Hematopoietic multipotent progenitor cell treated with erythropoietin and hydrocortisone succinate and interleukin-3 and kit ligand, for 8 days (in vitro differentiated cells): Measurements from ENCODE around the gene HDAC3.
A peak's percentile ranks its signal among the peaks of the same experiment; 100 is the strongest.
"Not testable (repeated sequence)": the region's sequence is repeated elsewhere in the genome, so short reads cannot be mapped to it uniquely, and the experiment has no call there.

Experiments
- DNase-seq: peaks from one replicate; pipeline ENCODE4 v3.0.0-alpha.2; 2015

Gene HDAC3

GRCh38 chr5:141633871-141634561 lies 2.6 kb downstream of the HDAC3 start:
- DNase-seq, result peak; percentile 67

DNA sequence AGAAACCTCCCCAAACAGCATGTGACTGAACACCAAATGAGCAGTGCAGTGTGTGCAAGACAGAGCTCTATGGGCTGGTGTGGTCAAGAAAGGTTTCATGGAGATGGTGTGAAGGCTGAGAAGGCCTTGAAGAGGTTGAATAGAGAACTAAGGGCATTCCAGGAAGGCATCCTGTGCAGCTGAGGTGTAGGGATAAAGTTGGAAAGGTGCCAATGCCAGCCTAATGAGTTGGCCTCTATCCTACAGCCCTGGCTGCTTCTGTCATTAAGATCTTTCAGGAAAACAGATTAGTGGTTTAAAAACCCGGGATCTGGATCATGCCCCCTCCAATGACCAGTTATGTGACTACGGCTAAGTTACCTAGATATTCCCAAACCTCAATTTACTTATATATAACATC lies 4.0 kb downstream of the HDAC3 start:
- DNase-seq, result no peak

DNA sequence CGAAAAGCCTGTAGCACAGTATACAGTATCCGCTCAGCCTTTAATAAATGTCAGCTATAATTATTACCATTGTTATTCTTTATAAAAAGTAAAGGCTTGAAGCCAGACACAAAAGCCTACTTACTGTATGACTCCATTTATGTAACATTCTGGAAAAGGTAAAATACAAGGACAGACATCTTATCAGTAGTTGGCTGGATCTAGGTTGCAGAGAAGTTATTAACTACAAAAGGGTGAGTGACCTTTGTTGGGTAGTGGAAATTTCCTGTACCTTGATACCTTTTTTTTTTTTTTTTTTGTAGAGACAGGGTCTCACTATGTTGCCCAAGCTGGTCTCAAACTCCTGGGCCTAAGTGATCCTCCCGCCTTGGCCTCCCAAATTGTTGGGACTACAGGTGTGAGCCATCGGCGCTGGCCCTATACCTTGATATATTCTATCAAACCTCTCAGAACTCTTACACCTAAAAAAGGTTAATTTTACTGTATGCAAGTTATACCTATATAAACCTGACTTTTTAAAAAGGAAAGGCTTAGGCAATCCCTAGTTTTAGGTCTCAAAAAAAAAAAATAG lies 6.0 kb downstream of the HDAC3 start:
- DNase-seq, result no peak

GRCh38 chr5:141628175-141628788 lies 8.4 kb downstream of the HDAC3 start:
- no peak for DNase-seq

GRCh38 chr5:141623611-141624010 lies 13.0 kb downstream of the HDAC3 start:
- no peak for DNase-seq

DNA sequence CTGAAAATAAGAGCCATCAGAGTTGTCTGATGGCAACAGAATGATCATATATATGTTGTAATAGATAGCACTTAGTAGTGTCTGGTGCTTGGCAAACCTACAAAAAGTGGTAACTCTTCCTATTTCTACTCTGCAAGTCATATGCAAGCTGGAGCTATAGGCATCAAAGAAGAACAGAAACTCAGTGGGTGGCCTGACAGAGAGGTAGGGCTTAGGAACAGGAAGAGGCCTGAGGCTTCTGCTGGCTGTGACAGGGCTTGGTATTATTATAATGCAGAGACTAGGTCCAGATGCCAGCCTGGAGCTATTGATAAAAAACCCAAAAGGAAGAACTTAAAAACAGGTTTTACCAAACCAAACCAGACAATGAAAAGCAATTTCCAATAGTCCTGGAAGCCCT lies 13.5 kb downstream of the HDAC3 start:
- no peak for DNase-seq

DNA sequence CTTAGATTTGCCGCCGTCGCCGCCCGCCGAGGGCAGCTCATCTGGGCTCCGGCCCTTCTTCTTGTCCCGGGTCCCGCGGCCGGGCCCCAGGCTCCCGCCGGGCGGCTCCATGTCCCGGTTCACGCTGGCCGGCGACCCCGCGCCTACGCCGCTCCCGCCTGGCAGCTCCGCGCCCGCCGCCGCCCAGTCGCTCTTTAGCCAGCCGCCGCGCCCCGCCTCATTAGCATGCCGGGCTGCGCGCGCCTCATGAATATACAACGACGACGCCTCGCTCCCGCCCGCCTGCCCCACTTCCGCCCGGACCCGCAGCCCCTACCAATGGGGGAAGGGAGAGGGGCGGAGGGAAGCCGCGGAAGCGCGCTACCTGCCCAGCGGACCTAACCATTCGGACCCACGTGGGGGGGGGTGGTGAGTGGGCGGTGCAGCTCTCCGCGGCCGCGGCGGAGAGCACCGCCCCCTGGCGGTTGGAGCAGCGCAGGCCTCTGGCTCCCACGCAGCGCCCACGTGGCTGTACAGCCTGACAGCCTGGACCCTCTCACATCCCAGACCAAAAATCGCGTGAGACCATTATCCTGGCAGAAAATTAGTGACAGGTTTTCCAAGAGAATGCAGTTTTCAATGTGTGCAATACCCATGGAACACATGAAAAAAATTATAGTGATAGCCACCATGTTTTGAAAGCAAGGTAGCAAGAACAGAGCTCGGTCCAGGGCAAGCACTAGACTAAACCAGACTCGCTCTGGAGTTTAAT lies 17.7 kb downstream of the HDAC3 start, which contains the start of gene DIAPH1:
TSS of gene DIAPH1 (minus strand) at position 197 of the 751 bp plus-strand sequence. CDS start at position 111, 86 bp downstream.
- peak; percentile 96 for DNase-seq

GRCh38 chr5:141618030-141618803 lies 18.4 kb downstream of the HDAC3 start:
- DNase-seq, result peak; percentile 56

DNA sequence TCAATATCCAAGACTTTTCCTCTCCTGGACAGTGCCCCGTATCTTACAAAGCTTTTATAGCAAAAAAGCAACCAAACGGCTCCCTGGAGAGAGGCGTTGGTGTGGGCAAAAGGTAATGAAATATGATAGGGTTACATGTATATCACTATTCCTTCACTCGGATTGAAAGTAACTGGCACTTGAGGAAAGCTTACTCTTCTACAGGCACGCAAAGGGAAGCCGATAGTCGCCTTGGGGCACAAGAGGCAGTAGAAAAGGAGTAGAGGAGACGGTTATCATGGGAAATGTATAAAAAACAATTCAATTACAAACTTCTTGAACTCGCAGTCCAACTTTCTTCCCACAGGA lies 19.0 kb downstream of the HDAC3 start:
- DNase-seq, result peak; percentile 36

DNA sequence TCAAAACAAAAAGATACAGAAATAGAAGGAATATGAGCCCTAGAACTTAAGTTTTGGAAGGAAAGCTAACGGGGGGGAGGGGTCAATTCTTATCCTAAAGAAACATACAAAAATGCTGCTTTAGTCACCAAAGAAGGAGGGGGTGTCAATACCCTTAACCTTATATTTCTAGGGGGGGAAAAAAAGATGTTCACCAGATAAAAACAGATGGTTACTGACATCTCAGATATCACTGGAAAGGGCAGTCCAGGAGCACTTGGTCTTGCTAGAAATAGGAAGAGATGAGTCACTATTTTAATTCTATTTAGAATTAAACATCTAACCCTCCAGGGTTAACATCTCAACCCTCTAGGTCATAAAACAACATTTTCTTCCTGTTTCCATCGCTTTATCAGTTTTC lies 19.5 kb downstream of the HDAC3 start:
- peak; percentile 80 for DNase-seq

DNA sequence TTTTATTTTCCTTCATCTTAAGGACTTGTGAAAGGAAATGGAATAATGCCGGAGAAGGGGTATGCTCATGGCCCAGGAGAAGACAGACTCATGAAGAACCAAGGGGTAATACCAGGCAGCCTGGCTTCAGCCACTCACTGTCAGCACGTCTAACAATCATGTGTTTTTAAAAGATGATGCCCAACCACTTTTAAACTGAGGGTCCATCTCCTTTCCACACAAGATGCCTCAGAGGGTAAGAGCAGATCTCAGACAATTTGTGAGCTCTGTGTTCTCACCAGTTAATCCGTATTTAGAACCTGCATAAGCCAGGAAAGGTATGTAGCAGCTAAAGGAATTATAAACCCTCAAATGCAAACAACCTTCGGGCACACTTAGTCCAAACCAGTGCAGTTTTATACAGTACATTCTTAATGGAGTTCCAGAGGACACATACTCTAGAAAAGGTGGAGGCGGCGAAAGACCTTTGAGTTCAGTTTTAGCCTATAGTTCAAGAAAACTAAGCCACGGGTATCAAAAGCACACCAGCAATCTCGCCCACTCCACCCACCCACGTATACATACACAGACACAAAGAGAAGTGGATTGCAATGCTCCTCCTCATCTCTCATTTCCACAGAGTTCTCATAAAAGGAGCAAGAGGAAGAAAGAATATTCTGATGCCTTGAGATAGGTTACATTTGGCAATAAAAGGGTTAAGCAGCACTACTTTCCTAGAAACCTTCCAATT lies 20.5 kb downstream of the HDAC3 start:
- DNase-seq, result no peak

- DNase-seq, result no peak
Measured at GRCh38 chr5:141613344-141613743, 23.3 kb downstream of the HDAC3 start.

GRCh38 chr5:141611289-141611688 lies 25.4 kb downstream of the HDAC3 start:
- no peak for DNase-seq

DNA sequence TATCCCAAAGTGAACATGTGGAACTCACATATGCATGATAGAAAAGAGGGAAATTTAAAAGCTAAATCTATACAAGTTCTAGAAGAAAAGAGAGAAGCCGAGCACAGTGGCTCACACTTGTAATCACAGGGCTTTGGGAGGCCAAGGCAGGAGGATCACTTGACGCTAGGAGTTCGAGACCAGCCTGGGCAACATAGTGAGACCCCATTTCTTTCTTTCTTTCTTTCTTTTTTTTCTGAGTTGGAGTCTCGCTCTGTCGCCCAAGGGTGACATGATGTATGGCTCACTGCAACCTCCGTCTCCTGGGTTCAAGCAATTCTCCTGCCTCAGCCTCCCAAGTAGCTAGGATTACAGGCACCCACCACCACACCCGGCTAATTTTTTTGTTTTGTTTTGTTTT lies 26.7 kb downstream of the HDAC3 start:
- DNase-seq, result not testable (repeated sequence)

DNA sequence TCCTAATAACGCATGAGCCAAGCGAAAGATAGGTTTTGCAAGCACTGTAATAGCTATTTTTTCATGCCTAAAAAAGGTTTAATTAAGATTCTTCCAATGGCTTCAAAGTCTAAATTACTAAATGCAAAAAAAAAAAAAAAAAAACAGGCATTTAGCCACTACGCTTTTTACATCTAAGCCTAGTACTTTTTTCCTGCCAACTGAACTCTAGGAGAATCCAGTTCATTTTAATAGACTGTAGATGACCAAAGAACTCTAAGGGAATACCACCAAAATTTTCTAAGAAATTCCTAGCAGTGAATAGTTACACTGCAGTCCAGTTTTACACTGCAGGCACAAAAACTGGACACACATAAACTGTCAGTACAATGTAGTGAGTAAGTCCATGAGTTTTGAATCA lies 27.6 kb downstream of the HDAC3 start:
- DNase-seq, result no peak

GRCh38 chr5:141608557-141608956 lies 28.1 kb downstream of the HDAC3 start:
- no peak for DNase-seq

DNA sequence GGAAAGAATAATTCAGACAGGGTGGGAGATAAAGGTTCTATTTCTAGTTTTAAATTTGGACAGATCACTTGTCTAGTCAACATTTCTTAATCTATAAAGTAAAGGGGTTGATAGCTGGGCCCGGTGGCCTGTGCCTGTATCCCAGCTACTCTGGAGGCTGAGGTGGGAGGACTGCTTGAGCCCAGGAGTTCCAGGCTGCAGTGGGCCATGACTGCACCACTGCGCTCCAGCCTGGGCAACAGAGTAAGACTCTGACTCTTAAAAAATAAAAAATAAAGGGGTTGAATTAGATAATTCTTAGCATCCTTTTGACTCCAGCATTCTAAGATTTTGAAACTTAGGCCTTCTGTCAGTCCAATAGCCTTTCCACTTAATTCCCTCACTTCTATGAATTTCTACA lies 28.6 kb downstream of the HDAC3 start:
- DNase-seq, result no peak

DNA sequence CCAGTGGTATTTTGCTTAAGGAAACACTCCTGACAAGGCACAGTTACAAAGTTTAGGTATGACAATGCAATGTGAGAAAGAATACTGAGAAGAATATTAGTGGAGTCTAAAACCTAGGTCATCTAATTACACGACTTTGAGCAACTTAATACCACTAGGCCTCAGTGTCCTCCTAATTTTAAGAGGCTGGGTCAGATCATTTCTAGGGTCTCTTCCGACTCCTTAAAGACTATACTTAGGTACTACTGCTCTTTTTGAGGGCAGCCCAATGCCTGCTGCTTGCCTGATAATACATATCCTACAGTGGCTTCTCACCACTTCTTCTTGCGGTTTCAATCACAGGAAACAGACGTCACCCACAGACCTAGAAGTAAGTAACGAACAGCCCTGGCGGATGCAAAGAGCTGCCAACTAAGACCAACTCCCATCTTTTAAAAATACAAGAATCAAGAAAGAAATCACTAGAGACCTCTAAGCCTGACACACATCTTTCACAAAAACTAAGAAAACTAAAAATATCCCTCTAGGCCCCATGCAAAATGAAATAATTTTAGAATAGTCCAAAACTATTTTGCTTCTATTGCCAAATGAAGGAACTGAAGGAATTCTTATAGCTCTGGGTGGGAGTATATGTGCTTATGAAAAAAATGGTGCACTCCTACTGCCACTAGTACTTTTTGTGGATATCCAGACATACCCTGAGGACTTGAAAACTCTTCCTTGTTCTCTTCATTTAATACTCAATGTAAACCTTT lies 30.9 kb downstream of the HDAC3 start:
- peak; percentile 96 for DNase-seq

DNA sequence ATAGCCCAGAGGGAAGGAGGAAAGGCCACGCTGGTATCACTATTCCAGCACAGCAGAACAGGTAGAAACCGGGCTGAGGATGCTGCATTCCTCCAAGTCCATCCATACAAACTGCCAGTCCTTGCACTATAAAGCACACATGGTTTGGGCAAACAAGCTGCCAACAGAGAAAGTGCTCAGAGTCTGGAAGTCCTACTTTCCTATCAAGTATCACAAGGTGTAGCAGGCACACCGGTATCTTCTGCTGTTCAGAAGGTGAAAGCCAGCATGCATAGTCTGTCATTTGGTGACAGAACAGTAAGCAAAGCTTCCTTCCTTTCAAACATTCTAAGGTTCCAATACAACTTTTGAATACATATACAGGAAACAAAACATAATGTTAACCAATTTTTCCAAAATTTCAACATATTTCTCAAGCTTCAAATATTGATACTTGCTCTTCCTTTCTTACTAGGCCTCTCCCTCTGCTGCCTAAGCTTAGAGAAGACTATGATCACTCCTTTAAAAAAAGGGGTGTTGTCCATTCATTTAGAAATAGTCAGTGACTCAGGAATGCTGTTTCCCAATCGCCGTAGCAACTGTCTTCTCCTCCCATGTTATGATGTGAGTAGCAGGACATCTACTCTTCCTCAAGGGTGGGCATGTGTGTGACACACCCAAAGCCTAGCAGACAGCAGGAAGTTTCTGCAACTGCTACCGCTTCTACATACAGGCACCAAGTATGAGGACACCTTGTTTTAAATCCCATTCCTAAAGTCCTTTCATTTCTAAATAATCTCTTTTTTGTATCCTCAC lies 32.5 kb downstream of the HDAC3 start:
- DNase-seq, result peak; percentile 81

- no peak for DNase-seq
Measured at GRCh38 chr5:141602606-141603005, 34.0 kb downstream of the HDAC3 start.
